IPS-NIHi7 (cell line): ENCODE data around the gene ATP8B3.

Experiments used
- DNase-seq: peaks from one replicate; pipeline ENCODE4 v3.0.0; 2012; ENCODE audit warnings: mixed read lengths; ENCODE audit errors: extremely low spot score

Gene ATP8B3

GRCh38 chr19:1811942-1812425, at the start of gene ATP8B3:
Gene ATP8B3 (minus strand): TSS chr19:1812276. CDS start chr19:1811736, 540 bp downstream.
- DNase-seq = peak; percentile 99

DNA sequence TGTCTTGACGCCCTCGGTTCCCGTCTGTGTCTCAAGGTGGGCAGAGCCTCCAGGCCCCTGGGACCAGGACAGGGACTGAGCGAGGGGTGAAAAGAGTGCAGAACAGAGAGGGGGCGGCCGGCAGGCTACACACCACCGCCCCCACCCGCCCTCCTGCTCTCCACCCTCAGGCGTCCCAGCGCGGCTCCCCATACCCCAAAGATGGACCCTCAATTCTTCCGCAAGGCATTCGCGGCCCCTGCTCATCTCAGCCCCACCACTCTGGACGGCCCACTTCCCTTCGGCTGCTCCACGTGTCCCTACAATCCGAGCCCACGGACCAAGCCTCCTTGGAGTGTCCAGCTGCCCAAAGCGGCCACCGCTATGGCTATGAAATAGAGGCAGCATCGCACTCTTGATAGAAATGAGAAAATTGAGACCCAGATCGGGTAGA, 49.5 kb upstream of the ATP8B3 start:
- DNase-seq = no peak

DNA sequence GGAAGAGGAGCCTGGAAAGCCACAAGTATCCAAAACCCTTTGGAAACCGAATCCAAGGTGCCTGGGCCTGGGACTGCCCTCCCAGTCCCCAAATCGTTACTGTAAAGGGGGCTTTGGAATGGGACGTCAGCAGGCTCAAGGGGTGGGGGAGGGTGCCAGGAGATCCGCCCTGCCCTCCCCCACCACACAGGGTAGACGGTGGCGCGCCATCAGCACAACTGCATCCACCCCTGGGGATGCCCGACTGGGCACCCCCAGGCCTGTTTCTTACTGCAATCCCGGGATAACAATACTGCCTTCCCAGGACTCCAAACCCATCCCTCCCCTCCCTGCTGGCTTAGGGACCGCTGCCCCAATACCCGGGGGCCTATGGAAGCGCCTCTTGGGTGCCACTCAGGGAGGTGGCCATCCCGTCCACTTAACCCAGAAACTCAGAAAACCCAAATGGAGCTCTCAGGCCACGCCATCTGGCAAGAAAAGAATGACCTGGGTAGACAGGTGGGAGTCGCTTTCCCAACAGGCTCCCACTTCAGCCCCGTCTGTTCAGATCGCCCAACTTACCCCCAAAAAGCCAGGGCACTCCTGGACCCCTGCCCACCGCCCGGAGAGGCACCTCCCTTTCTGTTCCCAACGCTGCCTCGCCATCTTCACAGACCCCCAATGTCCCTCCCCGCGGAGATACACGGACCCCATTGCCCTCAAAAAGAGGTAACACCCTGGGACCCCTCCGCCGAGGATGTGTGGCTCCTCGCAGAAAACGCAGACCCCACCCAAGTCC, 48.9 kb upstream of the ATP8B3 start:
- no peak for DNase-seq

- no peak for DNase-seq
Measured at GRCh38 chr19:1860042-1860775, 48.1 kb upstream of the ATP8B3 start.

DNA sequence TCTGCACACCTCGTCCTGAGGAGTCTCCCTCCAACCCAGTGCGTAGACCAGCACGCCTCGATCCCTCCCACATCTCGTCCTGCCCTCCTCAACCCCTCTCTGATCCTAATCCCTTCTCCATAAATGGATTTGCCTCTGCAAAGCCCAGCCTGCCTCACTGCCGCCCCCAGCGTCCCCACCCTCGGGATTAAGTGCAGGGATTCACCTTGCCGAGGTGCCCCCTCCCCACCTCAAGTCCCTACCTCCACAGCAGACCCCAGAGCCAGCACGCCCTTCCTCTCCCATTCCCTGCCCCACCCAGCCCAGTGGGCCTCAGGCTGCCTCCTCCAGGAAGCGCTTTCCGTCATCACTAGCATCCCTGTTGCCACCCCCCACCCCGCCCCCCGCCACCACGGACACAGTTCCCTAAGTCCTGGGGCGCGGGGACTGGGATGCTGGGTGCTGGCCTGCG, 47.3 kb upstream of the ATP8B3 start:
- DNase-seq = no peak

DNA sequence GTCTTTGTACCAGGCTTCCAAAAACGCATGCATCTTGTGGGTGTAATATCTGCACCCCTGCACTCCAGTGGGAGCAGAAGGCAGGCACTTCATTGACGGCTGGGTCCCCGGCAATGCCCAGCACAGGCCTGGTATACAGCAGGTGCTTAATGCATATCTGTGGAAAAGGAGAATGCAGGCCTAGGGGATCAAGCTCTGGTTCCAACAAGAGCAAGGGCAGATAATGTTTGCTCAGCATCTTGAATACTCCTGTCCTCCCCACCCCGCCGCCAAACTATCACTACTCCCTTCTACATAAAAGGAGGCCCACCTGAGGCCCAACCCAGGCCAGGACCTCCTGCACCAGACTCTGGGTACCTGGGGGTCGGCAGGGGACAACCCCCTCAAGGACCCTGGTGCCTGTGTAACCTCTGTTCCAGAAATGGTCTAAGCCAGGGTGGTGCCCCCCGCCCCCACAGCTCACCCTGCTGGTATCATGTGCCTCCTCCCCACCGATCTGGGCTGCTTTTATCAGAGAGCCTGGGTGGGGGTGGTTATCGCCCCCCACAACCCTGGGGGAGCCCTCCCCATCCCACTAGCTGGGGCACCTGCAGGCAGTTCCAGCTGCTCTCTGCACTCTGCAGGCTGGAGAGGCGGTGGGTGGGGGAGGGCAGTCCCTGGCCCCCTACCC, 46.5 kb upstream of the ATP8B3 start:
- no peak for DNase-seq

DNA sequence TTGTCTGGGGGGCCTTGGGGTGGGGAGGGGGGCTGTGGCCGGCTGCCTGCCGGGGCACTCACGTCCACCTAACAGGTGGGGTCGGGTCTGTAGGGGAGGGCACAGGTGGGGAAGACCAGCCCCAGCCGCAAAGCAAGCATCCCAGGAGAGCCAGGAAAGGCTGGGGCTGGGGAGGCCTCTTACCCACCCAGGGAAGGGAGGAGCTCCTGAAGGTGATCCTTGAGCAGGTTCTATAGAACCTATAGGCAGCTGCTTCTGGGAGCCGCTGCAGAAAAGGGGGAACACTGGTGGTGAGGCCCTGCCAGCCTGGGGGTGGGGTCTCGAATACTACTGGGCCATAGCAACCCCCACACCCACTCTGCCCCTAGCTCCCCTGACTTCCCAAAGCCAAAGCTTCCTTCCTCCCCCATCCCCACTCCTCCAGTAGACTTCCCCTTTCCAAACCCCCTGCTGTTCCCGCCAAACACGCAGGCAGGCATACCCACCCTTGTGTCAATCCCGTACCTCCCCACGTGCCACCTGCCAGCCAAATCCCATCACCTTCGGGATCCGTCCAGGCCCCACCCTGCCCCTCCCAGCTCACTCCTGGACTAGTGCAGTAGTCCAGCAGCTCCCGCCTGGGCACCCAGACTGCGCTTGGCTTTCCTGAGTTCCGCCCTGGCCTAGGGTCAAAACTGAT, 45.7 kb upstream of the ATP8B3 start:
- no peak for DNase-seq

DNA sequence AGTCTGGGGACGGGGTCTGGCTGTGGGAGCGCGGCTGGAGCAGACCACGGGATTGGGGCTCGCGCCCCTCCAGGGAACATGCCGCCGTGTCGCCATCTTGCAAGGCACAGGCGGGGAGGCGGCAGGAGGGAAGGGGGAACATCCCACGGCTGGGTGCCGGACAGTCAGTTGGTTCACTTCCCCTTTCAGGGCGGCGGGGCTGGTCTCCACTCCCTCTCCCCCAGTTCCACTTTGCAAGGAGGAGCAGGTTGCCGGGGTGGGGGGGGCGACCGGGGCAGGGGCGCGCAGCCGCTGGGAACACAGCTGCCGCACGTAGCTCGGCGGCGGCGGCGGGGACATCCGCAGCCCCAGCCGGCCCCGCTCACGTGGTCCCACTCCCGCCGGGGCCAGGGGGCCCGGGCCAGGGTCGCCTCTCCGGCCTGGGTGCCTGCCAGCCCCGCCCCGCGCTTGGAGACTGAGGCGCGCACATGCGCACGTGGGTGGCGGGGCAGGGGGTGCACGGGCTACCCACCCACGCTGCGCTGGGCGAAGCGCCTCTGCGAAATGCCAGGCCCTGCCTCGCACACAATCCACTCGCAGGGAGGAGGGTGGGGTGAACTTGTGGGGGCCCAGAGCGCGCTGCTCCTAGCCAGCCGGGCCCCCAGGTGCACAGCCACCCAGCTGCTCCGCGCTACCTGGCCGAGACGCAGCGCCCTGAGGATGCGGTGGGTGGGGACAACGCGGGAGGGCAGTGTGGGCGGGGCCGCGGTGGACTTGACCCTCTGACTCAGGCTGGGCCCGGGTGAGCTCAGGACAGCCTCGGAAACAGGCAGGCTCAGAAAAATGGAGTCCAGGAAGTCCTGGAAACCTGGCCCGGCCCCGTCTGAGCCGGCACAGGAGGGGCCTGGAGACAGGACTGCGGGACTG, 44.9 kb upstream of the ATP8B3 start:
- peak; percentile 58 for DNase-seq

- no peak for DNase-seq
Measured at GRCh38 chr19:1856345-1856697, 44.2 kb upstream of the ATP8B3 start.

DNA sequence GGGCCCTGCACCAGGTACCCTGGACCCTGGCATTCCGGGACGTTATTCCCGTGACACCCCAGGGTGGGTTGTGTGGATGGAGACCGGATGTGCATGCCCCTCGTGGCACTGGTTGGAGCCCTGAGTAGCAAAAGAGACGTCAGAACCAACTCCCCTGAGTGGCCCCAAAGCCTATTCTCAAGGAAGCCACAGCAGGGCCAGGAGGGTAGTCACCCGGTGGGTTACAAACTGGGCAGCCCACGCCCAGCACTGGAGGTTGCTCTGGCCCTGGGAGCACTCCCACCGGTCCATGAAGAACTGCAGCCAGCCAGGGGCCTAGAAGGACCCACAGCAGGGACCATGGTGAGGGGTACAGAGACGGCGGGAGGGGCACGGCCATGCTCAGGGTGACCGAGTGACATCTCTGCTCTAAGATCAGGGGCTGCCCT, 43.8 kb upstream of the ATP8B3 start:
- no peak for DNase-seq

- DNase-seq = peak; percentile 93
Measured at GRCh38 chr19:1855040-1855827, 43.2 kb upstream of the ATP8B3 start.

DNA sequence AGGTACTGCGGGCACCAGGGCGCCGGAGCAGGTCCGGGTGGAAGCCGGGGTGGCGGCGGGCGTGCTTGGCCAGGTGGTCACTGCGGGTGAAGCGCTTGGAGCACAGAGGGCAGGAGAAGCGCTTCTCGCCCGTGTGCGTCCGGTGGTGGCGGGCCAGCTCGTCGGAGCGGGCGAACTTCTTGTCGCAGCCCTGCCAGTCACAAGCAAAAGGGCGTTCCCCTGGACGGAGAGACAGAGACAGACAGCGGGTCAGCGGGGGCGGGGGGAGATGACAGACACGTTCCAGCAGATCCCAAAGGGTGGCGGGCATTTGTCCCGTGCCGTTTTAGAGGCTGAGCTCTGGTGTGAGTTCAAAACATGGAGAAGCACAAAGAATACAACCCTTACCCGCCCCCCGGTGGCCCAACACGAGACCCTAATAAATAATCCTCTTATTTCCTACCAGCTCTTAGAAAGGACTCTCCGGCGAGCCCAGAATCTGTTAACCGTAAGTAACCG, 42.5 kb upstream of the ATP8B3 start:
- no peak for DNase-seq

DNA sequence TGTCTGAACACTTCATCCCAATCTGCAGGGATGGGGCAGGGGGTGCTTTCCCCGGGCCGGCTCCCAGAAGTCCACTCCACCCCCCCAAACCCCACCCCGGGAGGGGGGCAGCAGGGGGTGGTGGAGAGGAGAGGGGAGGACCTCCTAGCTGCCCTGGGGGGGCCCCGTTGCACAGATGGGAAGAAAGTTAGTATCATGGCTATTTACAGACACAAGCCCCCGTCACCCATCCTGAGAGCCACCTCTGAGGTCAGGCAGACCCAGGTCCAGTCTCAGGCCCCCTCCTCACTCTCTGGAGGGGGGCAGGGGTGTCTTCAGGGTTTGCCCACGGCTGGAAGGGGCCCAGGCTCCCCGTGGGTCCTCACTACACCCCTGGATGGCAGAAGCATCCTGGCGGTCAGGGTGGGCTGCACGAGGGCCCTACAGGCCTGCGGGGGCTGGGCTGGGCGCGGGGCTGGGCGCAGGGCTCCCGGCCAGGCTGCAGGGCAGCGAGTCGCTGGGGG, 42.0 kb upstream of the ATP8B3 start:
- no peak for DNase-seq

DNA sequence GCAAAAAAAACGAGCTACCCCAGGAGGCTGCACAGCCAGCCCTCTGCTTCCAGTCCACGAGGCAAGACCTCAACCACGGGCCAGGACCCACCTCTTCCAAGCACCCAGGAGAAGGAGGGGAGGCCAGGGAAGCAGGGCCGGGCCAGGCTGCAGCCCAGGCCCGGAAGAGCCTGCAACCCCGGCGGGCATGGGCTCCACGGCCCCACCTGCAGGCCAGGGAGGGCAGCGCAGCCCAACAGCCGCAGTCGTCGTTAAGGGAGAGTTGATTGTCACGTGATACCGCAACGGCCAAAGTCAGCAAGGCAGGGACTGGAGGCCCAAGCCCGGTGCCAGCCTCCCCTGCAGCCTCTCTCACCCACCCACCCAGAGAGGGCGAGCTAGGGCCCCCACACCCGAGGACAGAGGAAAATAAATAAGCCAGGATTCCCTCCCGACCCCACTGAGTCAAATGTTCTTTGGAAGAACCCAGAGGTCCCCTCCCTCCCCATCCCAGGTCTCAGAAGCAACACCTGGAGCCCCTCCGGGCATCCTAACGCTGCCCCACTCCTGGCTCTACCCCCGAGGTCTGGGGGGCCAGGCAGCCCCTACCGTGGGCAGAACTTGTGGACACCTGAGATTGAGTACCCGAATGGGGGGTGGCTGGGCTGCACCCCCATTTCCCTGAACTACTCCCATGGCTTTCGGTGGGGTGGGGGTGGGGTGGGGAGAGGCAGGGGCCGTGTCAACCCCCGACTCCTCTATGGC, 41.4 kb upstream of the ATP8B3 start:
- DNase-seq = peak; percentile 84

DNA sequence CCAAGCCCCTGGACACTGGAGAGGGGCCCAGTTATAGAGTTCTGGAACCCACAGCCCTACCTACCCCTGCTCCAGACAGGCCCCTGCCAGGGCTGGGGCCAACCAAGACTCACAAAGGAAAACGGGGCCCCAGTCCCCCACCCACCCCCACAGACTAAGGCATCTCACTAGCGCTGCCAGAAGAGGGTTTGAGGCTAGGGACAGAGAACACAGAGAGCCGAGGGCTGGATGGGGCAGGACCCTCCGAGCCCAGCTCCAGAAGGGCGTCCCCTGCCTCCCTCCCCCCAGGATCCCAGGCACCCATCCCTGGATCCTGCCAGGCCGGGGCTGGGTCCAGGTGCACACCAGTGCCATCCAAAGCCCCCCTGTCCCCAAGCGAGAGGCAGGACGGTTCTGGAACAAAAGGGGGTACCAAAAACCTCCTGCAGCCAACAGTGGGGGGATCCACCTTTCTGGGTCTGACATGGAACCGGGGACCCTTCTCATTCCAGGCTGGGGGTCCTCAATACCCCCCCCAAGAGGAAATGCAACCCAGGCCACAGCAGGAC, 40.6 kb upstream of the ATP8B3 start:
- no peak for DNase-seq

DNA sequence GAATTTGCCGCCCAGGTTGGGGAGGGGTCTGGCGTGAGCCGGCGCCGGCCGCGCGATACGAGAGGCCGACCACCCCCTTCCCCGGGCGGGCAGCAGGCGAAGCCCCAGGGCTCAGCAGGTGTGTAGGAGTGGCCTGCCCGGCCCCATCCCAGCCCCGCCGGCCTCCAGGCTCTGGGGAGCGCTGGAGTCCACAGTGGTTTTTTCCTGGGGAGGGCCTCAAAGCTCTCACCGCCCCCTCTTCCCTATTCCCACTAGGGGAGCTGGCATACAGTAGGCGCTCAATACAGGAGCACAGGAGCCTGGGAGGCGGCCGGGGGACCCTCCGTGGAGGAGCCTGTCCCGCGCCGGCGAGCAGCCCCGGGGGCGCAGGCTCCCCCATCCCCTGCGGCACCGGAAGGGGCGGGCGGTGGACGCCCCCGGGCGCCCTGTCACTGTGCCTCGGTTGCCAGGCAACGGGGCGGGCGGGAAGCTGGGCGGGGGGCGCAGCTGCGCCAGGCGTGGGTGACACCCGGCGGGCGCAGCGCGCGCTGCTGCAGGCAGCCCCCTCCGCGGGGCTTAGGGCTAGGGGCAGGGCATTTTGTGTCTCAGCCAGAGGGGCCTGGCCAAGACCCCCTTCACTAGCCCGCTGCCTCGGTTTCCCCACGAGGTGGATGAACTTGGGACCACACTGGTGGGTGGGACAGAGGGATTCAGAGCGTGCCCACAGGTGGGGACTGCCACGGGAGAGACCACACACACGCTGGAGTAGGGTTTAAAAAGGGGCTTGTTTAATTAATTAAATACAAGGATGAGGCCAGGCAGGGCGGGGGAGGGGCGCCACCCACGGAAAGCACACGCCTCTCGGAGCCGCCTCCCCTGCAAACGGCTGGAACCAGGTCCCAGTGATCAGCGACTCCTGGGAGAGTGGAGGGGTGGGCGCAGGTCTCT, 39.8 kb upstream of the ATP8B3 start:
- no peak for DNase-seq
